SK-N-SH (cell line): ENCODE results near the gene PRAMEF1. TPM values are rescaled to one million over a fixed set of nuclear protein-coding genes. Genes with fewer than 3 reads are reported as not detected.

ENCODE experiments used
- CTCF ChIA-PET: fragments of 300-600, 350-600 bp; formaldehyde crosslinking; extraction: SDS; loops from one replicate; lab custom pipeline; 2021; lab: Yijun Ruan, JAX
- POLR2A ChIA-PET: fragments of 350-600 bp; sonication (Branson Sonifier 250); formaldehyde crosslinking; extraction: SDS; loops from one replicate; lab custom pipeline; 2020; ENCODE audit warnings: antibody characterized with exemption, inconsistent platforms; lab: Yijun Ruan, JAX
- DNase-seq: peaks from one replicate; pipeline ENCODE4 v3.0.0; 2012
- H2AFZ ChIP-seq: fragments of 200-600 bp; sonication (generic); 2 replicates; pipeline ENCODE4 v1.8.1; 2016; ENCODE audit warnings: antibody characterized with exemption, mild to moderate bottlenecking, low read depth
- H3F3A ChIP-seq: fragments of 200-600 bp; sonication (generic); replicated peaks from 2 replicates; pipeline ENCODE3; 2016; ENCODE audit warnings: antibody characterized with exemption, mild to moderate bottlenecking; ENCODE audit not compliant: insufficient read depth
- H3K27ac ChIP-seq, 2 experiments: fragments of 200-500 bp in 1 of 2; fragments of 200-600 bp in 1 of 2; sonication (Bioruptor generic) in 1 of 2; sonication (generic), shearing (Covaris generic) in 1 of 2; 2 replicates each; pipeline versions ENCODE4 v1.5.1 to v1.6.1; 2014 to 2016; ENCODE audit warnings: low read depth in 2 of 2, inconsistent platforms in 1 of 2, low read length in 1 of 2, mild to moderate bottlenecking in 1 of 2, mixed read lengths in 1 of 2
- H3K27me3 ChIP-seq: fragments of 200-600 bp; sonication (generic), shearing (Covaris generic); 2 replicates; pipeline ENCODE4 v1.6.1; 2016; ENCODE audit warnings: mixed run types; ENCODE audit not compliant: insufficient read depth
- H3K36me3 ChIP-seq, 2 experiments: fragments of 200-500 bp in 1 of 2; fragments of 200-600 bp in 1 of 2; sonication (Bioruptor generic) in 1 of 2; sonication (generic) in 1 of 2; replicated peaks in 1 of 2; 2 replicates each; pipeline versions ENCODE3 to v1.5.1; 2014 to 2016; ENCODE audit warnings: low read length in 1 of 2, mild to moderate bottlenecking in 1 of 2; ENCODE audit not compliant: insufficient read depth in 2 of 2, control insufficient read depth in 1 of 2
- H3K4me1 ChIP-seq, 2 experiments: fragments of 200-500 bp in 1 of 2; fragments of 200-600 bp in 1 of 2; sonication (Bioruptor generic) in 1 of 2; sonication (generic), shearing (Covaris generic) in 1 of 2; 2 replicates each; pipeline versions ENCODE4 v1.5.1 to v1.6.1; 2014 to 2016; ENCODE audit warnings: low read depth in 1 of 2, low read length in 1 of 2, mixed run types in 1 of 2; ENCODE audit not compliant: insufficient read depth in 2 of 2, control insufficient read depth in 1 of 2
- H3K4me2 ChIP-seq: fragments of 200-600 bp; sonication (generic), shearing (Covaris generic); 2 replicates; pipeline ENCODE4 v1.6.1; 2017; ENCODE audit warnings: mixed run types
- H3K4me3 ChIP-seq, 2 experiments: fragments of 200-500 bp in 1 of 2; fragments of 200-600 bp in 1 of 2; sonication (Bioruptor generic) in 1 of 2; sonication (generic), shearing (Covaris generic) in 1 of 2; 2 replicates each; pipeline versions ENCODE4 v1.5.1 to v1.8.1; 2014 to 2016; ENCODE audit warnings: low read depth in 2 of 2, inconsistent platforms in 1 of 2, low read length in 1 of 2, mild to moderate bottlenecking in 1 of 2, mixed read lengths in 1 of 2, moderate library complexity in 1 of 2
- H3K79me2 ChIP-seq: fragments of 200-600 bp; sonication (generic); 2 replicates; pipeline ENCODE4 v1.8.1; 2017; ENCODE audit warnings: mild to moderate bottlenecking; ENCODE audit not compliant: insufficient read depth
- H3K9ac ChIP-seq: fragments of 200-600 bp; sonication (generic); 2 replicates; pipeline ENCODE4 v1.6.1; 2017; ENCODE audit warnings: mixed run types
- H3K9me2 ChIP-seq: fragments of 200-600 bp; sonication (generic); 2 replicates; pipeline ENCODE4 v1.6.1; 2017; ENCODE audit warnings: mixed run types
- H3K9me3 ChIP-seq: fragments of 200-600 bp; sonication (generic); 2 replicates; pipeline ENCODE4 v1.6.1; 2017; ENCODE audit warnings: mixed run types, mild to moderate bottlenecking, moderate library complexity
- H4K20me1 ChIP-seq: fragments of 200-600 bp; sonication (generic); 2 replicates; pipeline ENCODE4 v1.6.1; 2017; ENCODE audit warnings: mild to moderate bottlenecking, mixed run types; ENCODE audit not compliant: insufficient read depth
- CHD2 ChIP-seq: fragments of 150-350 bp; IDR thresholded peaks from 2 replicates; pipeline ENCODE4 v1.6.1; 2018; ENCODE audit warnings: low read length; ENCODE audit not compliant: partially characterized antibody
- EP300 ChIP-seq, 2 experiments: IDR thresholded peaks; 2 replicates each; pipeline versions ENCODE4 v1.4.0 to v1.6.1; 2012; ENCODE audit warnings: borderline replicate concordance in 1 of 2, low read depth in 1 of 2, low read length in 1 of 2
- EZH2phosphoT487 ChIP-seq: fragments of 200-600 bp; sonication (generic); IDR thresholded peaks from 2 replicates; pipeline ENCODE4 v1.6.1; 2017; ENCODE audit warnings: low read depth, mixed run types, mild to moderate bottlenecking, antibody characterized with exemption, moderate library complexity, borderline replicate concordance
- FOSL2 ChIP-seq: IDR thresholded peaks from 2 replicates; pipeline ENCODE4 v1.4.0; 2012; ENCODE audit warnings: low read depth, mild to moderate bottlenecking, moderate library complexity, borderline replicate concordance
- IRF3 ChIP-seq: fragments of 150-350 bp; IDR thresholded peaks from 2 replicates; pipeline ENCODE4 v1.6.1; 2016; ENCODE audit warnings: mild to moderate bottlenecking, low read depth, low read length
- MAX ChIP-seq: IDR thresholded peaks from 2 replicates; pipeline ENCODE4 v1.4.0; 2012; ENCODE audit warnings: low read depth
- PBX3 ChIP-seq: IDR thresholded peaks from 2 replicates; pipeline ENCODE4; 2012
- POLR2AphosphoS5 ChIP-seq: IDR thresholded peaks from 2 replicates; pipeline ENCODE4 v1.6.1; 2012; ENCODE audit warnings: low read depth, low read length
- TAF1 ChIP-seq: IDR thresholded peaks from 2 replicates; pipeline ENCODE4 v1.6.1; 2012; ENCODE audit warnings: low read depth, mild to moderate bottlenecking, low read length, moderate library complexity, borderline replicate concordance
- TCF12 ChIP-seq: IDR thresholded peaks from 2 replicates; pipeline ENCODE4 v1.4.0; 2012
- TEAD4 ChIP-seq: IDR thresholded peaks from 2 replicates; pipeline ENCODE4 v1.4.0; 2012; ENCODE audit warnings: mild to moderate bottlenecking, borderline replicate concordance; ENCODE audit not compliant: insufficient read depth
- USF1 ChIP-seq: IDR thresholded peaks from 2 replicates; pipeline ENCODE4 v1.4.0; 2012; ENCODE audit warnings: low read depth, borderline replicate concordance
- WGBS: methylation state at CpG from one replicate; pipeline ENCODE4 v1.1.6; 2017; ENCODE audit warnings: low lambda C conversion rate; 5-methylcytosine and 5-hydroxymethylcytosine counted together
- polyA plus RNA-seq, 3 experiments: library from polyadenylated mRNA; depleted of rRNA; stranded (reverse); fragments of >200 nt; gene quantifications; 2 replicates each; pipeline ENCODE4 v1.2.3, GENCODE V29; 2012
- TF ChIP-seq, protein P1 (sequence below): fragments of 200-600 bp; sonication (generic); IDR thresholded peaks from 2 replicates; pipeline ENCODE4 v1.6.1; 2017; ENCODE audit warnings: antibody characterized with exemption, mild to moderate bottlenecking, moderate library complexity

Gene PRAMEF1
- polyA plus RNA-seq, 1 of the 3 experiments (the other 2 are of a cell fraction), result not detected

DNA sequence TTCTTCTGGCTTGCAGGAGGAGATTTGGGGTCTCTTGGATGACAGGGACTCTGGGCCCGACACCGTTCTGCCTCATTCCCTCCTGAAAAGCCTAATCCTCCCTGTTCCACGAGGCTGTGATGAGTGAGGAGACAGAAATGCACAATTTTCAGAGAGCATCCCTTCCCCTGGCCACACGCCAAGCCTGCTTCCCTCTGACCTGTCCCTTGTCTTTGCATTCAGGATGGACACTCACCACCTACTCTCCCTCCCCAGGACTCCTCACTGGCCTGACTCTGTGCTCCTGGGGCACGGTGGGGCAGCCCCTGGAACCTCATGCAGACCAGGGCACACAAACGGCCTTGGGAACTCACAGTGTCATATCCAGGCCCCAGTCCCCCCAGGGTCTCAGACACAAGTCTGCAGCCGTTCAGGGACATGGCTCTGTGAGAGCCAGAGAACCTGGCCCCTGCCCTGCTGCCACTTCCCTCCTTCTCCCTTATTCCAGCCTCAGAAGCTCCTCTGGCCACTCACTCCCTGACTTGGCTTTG is 21.2 kb upstream of the PRAMEF1 start:
- ChIA-PET CTCF (interaction anchor here (2.2 kb wide), 1 partner anchor 9 kb away, joined by 5 read pairs; no protein-coding TSS in a partner anchor), POLR2A (no interaction called here)
- Histone ChIP-seq H3K9ac (no peak overlapping the region), H3K36me3 (no peaks in the 10 kb centered on the region), H3K4me1 (no peaks in the 10 kb centered on the region), H4K20me1 (no peaks in the 10 kb centered on the region), H3K27me3 (no peaks in the 10 kb centered on the region; the same call in 1 of the 2 replicates), H3K79me2 (no peaks in the 10 kb centered on the region), H2AFZ (no peak overlapping the region), H3K27ac (no peak overlapping the region), H3K9me2 (no peaks in the 10 kb centered on the region), H3F3A (no peaks in the 10 kb centered on the region), H3K4me2 (no peak overlapping the region), H3K9me3 (no peaks in the 10 kb centered on the region), H3K4me3 (no peak overlapping the region)
- DNase-seq, result no peak
- 1% methylated on average over 6 of the region's 7 CpGs for WGBS
- TF ChIP-seq TAF1 (no peak), PBX3 (no peak), TEAD4 (no peak), USF1 (no peak), CHD2 (no peak), EP300 (IDR thresholded peaks at IDR 0.05; ENCODE audit: borderline replicate concordance in 1 of 2, low read depth in 1 of 2, low read length in 1 of 2) (no peak), POLR2AphosphoS5 (no peak), MAX (no peak), EZH2phosphoT487 (no peak), TCF12 (no peak), FOSL2 (no peak), IRF3 (no peak)
- TF ChIP-seq, protein P1, sequence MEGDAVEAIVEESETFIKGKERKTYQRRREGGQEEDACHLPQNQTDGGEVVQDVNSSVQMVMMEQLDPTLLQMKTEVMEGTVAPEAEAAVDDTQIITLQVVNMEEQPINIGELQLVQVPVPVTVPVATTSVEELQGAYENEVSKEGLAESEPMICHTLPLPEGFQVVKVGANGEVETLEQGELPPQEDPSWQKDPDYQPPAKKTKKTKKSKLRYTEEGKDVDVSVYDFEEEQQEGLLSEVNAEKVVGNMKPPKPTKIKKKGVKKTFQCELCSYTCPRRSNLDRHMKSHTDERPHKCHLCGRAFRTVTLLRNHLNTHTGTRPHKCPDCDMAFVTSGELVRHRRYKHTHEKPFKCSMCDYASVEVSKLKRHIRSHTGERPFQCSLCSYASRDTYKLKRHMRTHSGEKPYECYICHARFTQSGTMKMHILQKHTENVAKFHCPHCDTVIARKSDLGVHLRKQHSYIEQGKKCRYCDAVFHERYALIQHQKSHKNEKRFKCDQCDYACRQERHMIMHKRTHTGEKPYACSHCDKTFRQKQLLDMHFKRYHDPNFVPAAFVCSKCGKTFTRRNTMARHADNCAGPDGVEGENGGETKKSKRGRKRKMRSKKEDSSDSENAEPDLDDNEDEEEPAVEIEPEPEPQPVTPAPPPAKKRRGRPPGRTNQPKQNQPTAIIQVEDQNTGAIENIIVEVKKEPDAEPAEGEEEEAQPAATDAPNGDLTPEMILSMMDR, result no peak
